M059J (cell line): ENCODE data around the gene SPNS1. TPM values are rescaled to one million over a fixed set of nuclear protein-coding genes. Genes with fewer than 3 reads are reported as not detected.

ENCODE experiments used
- DNase-seq: peaks from one replicate; pipeline ENCODE4 v3.0.0-alpha.2; 2012; ENCODE audit warnings: low read depth
- total RNA-seq: library from RNA; depleted of rRNA; stranded (reverse); fragments of >200 nt; shearing (Covaris generic); gene quantifications from 2 replicates; pipeline ENCODE4 v1.2.3, GENCODE V29; 2014

The SPNS1 gene
- total RNA-seq, 1 experiment from 2014 or later: 48.7 TPM

- DNase-seq: no peak
Measured at GRCh38 chr16:28990375-28991040, 15.9 kb downstream of the SPNS1 start.

GRCh38 chr16:28991687-28992086, 17.1 kb downstream of the SPNS1 start:
- no peak for DNase-seq

GRCh38 chr16:28992496-28992895, 17.9 kb downstream of the SPNS1 start:
- no peak for DNase-seq

GRCh38 chr16:28998837-28999236, 24.3 kb downstream of the SPNS1 start:
- no peak for DNase-seq

GRCh38 chr16:28999577-28999976, 25.0 kb downstream of the SPNS1 start:
- no peak for DNase-seq

- no peak for DNase-seq
Measured at GRCh38 chr16:29000019-29000418, 25.4 kb downstream of the SPNS1 start.

GRCh38 chr16:29004496-29005139, 30.0 kb downstream of the SPNS1 start:
- peak; percentile 48 for DNase-seq

GRCh38 chr16:29007730-29008593, 33.4 kb downstream of the SPNS1 start:
- peak; percentile 81 for DNase-seq

GRCh38 chr16:29009050-29009837, 34.7 kb downstream of the SPNS1 start:
- DNase-seq: no peak

GRCh38 chr16:29009838-29010166, 35.2 kb downstream of the SPNS1 start:
- no peak for DNase-seq

GRCh38 chr16:29011112-29011511, 36.5 kb downstream of the SPNS1 start:
- no peak for DNase-seq

- no peak for DNase-seq
Measured at GRCh38 chr16:29011851-29012250, 37.3 kb downstream of the SPNS1 start.

GRCh38 chr16:29012913-29013553, 38.5 kb downstream of the SPNS1 start:
- no peak for DNase-seq

- DNase-seq: no peak
Measured at GRCh38 chr16:29014561-29015069, 40.0 kb downstream of the SPNS1 start.

- DNase-seq: no peak
Measured at GRCh38 chr16:29022196-29022595, 47.6 kb downstream of the SPNS1 start.

- DNase-seq: peak; percentile 33
Measured at GRCh38 chr16:29023279-29024277, 49.0 kb downstream of the SPNS1 start.

GRCh38 chr16:29024278-29024677, 49.7 kb downstream of the SPNS1 start:
- no peak for DNase-seq

GRCh38 chr16:29025218-29025617, 50.6 kb downstream of the SPNS1 start:
- DNase-seq: no peak

GRCh38 chr16:29025735-29026134, 51.2 kb downstream of the SPNS1 start:
- DNase-seq: no peak
